Ectodermal cell (in vitro differentiated cells): ENCODE results near the gene UBAC1.
A peak's percentile ranks its signal among the peaks of the same experiment; 100 is the strongest.
"Not testable (repeated sequence)": the region's sequence is repeated elsewhere in the genome, so short reads cannot be mapped to it uniquely, and the experiment has no call there.

Experiments used
- H3K27ac ChIP-seq: 2 replicates; pipeline ENCODE4 v1.7.0; 2013; ENCODE audit warnings: mild to moderate bottlenecking, low read depth, low read length; ENCODE audit not compliant: insufficient read depth, poor library complexity, severe bottlenecking
- H3K27me3 ChIP-seq: 2 replicates; pipeline ENCODE4 v1.7.0; 2013; ENCODE audit warnings: mild to moderate bottlenecking, low read length; ENCODE audit not compliant: insufficient read depth, control insufficient read depth, poor library complexity, severe bottlenecking
- H3K36me3 ChIP-seq: one replicate; pipeline ENCODE4 v1.7.0; 2013; ENCODE audit warnings: low read length; ENCODE audit not compliant: control insufficient read depth, insufficient read depth
- H3K4me1 ChIP-seq: one replicate; pipeline ENCODE4 v1.7.0; 2013; ENCODE audit warnings: low read length; ENCODE audit not compliant: control insufficient read depth, insufficient read depth
- H3K4me3 ChIP-seq: 2 replicates; pipeline ENCODE4 v1.7.0; 2013; ENCODE audit warnings: low read depth, low read length, control low read depth; ENCODE audit not compliant: insufficient read depth
- H3K9me3 ChIP-seq: 2 replicates; pipeline ENCODE4 v1.7.0; 2013; ENCODE audit warnings: mild to moderate bottlenecking, low read length, moderate library complexity; ENCODE audit not compliant: control insufficient read depth
- WGBS, 2 experiments: methylation state at CpG; one replicate each; pipeline ENCODE4 v1.1.7; 2013; ENCODE audit warnings: missing lambda C conversion rate in 2 of 2; 5-methylcytosine and 5-hydroxymethylcytosine counted together

UBAC1 gene

DNA sequence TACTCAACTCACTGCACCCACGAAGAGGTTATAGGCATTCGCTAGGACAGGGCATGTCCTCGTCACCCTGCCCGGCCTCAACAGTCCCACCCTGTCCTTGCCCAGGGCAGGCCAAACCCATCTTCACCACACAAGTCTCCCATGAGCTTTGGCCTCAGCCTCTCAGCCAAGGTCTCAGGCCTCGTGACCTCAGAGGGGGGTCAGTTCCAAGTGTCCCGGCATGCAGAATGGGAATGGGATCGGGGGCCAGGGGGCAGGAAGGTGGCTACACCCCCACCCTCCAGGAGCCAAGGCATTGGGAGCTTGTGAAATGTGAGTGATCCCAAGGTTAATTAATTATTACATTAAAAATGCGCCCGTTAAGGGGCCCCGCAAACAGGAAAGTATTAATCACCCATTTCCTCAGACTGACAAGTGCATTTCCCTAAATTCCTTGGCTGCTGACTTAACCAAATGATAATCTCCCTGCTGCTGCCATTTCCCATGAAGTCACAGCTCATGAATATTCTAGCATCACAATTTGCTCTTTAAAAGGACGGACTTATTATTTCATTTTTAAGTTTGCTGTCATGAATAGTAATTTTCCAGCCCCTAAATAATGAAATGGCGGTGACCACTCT, 8.0 kb upstream of the UBAC1 start:
- Histone ChIP-seq H3K4me1 (peaks cover 13% of the 10 kb centered on the region), H3K4me3 (no peak overlapping the region), H3K9me3 (no peaks in the 10 kb centered on the region), H3K27me3 (no peaks in the 10 kb centered on the region), H3K27ac (no peak overlapping the region), H3K36me3 (no peaks in the 10 kb centered on the region)
- WGBS, 2 experiments, result 83 to 86% methylated on average over 12 of the region's 12 CpGs

DNA sequence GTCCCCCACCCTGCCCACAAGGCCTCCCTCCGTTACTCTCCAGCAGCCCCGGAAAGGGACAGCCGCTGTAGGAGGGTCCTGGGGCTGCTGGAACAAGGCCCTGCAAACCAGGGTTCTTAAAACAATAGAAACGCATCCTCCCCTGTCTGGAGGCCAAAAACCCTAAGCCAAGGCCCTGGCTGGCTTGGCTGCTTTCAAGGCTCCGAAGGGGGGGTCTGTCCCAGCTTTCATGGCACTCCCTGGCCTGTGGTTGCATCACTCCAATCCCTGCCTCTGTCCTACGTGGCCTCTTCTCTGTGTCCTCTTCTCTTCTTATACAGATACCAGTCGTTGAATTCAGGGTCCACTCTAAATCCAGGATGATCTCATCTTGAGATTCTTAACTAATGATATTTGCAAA, 7.4 kb upstream of the UBAC1 start:
- Histone ChIP-seq H3K4me3 (no peak overlapping the region), H3K9me3 (no peaks in the 10 kb centered on the region), H3K27me3 (no peaks in the 10 kb centered on the region), H3K36me3 (no peaks in the 10 kb centered on the region), H3K27ac (no peak overlapping the region), H3K4me1 (peaks cover 13% of the 10 kb centered on the region)
- 70 to 79% methylated on average over 7 of the region's 7 CpGs for WGBS, 2 experiments

DNA sequence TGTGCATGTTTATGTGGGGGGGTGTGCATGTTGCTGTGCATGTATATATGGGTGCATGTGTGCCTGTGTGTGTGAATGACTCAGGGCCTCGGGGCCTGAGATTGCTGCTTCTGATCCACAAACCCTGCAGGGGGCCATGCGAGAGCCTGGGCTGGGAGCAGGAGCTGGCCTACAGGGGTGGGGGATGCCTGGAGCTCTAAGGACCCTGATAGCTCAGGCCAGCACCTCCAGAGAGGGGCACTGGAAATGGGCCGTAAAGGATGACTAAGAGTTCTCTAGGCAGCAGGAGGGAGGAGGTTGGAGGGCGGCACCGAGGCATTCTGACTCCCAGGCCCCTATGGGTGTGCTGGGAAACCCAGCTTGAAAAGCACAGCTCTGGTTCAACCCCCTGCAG, 6.9 kb upstream of the UBAC1 start:
- H3K27ac ChIP-seq, result no peak overlapping the region
- 47% methylated on average over 5 of the region's 5 CpGs for WGBS, 2 experiments

DNA sequence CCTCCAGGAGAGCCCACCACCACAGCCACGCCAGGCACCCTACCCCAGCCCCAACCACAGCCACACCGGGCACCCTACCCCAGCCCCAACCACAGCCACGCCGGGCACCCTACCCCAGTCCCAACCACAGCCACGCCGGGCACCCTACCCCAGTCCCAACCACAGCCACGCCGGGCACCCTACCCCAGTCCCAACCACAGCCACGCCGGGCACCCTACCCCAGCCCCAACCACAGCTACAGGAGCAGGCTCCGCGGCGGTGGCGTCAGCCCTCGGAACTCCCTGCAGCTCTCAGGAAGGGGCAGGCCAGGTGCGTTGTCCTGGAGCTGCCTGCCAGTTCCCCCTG, 5.7 kb upstream of the UBAC1 start:
- H3K27ac ChIP-seq, H3K27me3 ChIP-seq, H3K36me3 ChIP-seq, H3K9me3 ChIP-seq, H3K4me3 ChIP-seq: not testable (repeated sequence)
- peaks cover 13% of the 10 kb centered on the region for H3K4me1 ChIP-seq
- 88 to 91% methylated on average over 16 of the region's 16 CpGs for WGBS, 2 experiments

More for the DNA sequence above, 6.9 kb upstream of the UBAC1 start:
- H3K36me3 ChIP-seq, result no peaks in the 10 kb centered on the region
- H3K4me1 ChIP-seq, result peaks cover 13% of the 10 kb centered on the region
- no peaks in the 10 kb centered on the region for H3K9me3 ChIP-seq
- no peaks in the 10 kb centered on the region for H3K27me3 ChIP-seq
- no peak overlapping the region for H3K4me3 ChIP-seq

DNA sequence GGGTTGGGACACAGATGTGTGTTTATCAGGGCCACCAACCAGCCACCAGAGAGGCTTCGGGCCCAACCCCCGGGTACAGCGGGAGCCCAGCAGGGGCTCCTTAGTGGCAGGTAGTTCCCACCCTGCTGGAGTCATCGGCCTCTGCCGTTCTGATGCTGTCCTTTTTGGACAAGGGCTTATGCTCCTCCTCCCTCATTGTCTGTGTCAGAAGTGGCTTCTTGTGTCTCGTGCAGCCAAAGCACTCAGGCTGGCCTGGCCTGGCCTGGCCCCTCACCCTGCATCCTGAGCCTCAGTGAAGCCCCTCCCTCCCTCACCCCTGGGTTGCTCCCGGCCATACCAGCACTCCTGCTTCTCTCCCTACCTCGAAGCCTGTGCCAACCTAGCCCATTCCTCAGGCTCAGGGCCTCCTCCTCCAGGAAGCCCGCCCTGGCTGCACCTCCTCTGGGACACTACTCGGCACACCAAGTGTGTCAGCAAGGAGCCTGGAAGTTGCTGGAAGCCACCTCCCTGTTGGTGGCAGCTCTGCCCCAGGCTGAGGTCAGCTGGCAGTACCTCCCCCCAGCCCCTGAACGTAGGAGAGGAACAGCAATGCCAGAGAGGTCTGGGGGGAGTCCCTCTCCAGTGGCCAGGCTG, 4.1 kb upstream of the UBAC1 start:
- WGBS, 2 experiments, result 49 to 58% methylated on average over 11 of the region's 11 CpGs
- H3K27me3 ChIP-seq, result peaks cover 3% of the 10 kb centered on the region
- H3K9me3 ChIP-seq, result no peaks in the 10 kb centered on the region
- H3K4me1 ChIP-seq, result peaks cover 14% of the 10 kb centered on the region
- no peaks in the 10 kb centered on the region for H3K36me3 ChIP-seq
- no peak overlapping the region for H3K4me3 ChIP-seq
- H3K27ac ChIP-seq, result no peak overlapping the region

DNA sequence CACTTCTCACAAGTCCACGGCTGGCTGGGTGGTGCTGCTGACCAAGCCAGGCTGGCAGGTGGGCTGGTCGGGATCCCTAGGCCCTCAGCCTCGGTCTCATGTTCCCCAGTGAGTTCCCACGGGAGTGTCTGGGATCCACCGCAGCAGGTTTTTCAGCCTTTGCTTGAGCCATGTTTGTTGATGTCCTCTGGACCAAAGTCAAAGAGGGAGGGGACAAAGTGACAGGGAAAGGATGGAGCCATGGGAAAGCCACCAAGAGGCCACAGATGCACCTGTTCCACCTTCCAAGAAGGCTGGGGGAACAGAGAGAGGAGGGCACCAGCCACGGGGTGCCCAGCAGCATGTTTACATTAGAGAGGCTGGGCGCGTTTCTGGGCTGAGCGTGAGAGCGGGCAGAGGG, 2.8 kb upstream of the UBAC1 start:
- Histone ChIP-seq H3K27me3 (peaks cover 3% of the 10 kb centered on the region), H3K4me1 (peaks cover 18% of the 10 kb centered on the region), H3K27ac (no peak overlapping the region), H3K4me3 (no peak overlapping the region), H3K9me3 (no peaks in the 10 kb centered on the region), H3K36me3 (no peaks in the 10 kb centered on the region)
- WGBS, 2 experiments, result 88 to 92% methylated on average over 10 of the region's 10 CpGs

DNA sequence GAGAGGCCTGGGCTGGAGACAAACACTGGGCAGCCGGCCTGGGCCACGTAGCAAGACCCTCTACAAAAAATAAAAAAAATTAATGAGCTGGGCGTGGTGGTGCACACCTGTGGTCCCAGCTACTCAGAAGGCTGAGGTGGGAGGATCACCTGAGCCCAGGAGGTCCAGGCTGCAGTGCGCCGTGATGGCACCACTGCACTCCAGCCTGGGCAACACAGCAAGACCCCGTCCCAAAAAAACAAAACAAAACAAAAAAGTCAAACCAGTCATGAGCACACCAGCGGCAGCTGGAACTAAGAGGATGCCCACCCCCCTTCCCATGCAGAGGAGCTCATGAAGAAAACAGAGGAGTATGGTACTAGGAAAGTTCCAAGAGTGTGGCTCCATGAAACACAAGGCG, 2.2 kb upstream of the UBAC1 start:
- H3K4me1 ChIP-seq, result peaks cover 18% of the 10 kb centered on the region
- WGBS, 2 experiments, result 82 to 87% methylated on average over 8 of the region's 8 CpGs
- H3K27me3 ChIP-seq, result peaks cover 3% of the 10 kb centered on the region
- no peak overlapping the region for H3K4me3 ChIP-seq
- no peaks in the 10 kb centered on the region for H3K36me3 ChIP-seq
- H3K9me3 ChIP-seq, result no peaks in the 10 kb centered on the region
- no peak overlapping the region for H3K27ac ChIP-seq

DNA sequence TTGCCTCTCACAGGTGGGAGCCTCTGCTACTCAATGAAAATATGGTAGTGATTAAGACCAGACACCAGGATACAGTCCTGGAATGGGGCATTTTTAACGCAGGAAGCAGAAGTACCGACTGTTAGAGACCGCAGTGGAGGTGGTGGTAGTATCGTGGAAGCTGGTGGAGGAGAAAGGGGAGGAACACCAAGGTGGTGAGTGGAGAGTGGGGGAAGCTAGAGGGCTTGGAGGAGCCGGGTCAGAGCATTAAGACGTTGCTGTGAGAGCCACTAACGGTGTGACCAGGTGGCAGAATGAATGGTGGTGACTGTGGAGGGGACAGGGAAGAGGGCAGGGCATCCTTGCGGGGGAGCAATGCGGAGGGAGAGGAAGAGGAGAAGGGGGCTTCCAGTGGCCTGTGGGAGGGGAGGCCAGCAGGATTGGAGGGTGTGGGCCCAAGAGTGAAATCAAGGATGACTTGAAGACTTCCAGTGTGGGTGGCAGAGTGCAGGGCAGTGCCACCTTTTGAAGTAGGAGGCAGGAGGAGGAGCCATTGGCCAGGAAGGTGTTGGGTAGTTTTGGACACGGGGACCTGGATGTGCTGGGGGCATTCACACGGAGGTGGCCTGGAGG, 1.6 kb upstream of the UBAC1 start:
- no peak overlapping the region for H3K27ac ChIP-seq
- H3K36me3 ChIP-seq, result no peaks in the 10 kb centered on the region
- no peak overlapping the region for H3K4me3 ChIP-seq
- WGBS, 2 experiments, result 81 to 86% methylated on average over 11 of the region's 11 CpGs
- no peaks in the 10 kb centered on the region for H3K9me3 ChIP-seq
- H3K4me1 ChIP-seq, result peaks cover 14% of the 10 kb centered on the region
- H3K27me3 ChIP-seq, result peaks cover 3% of the 10 kb centered on the region

DNA sequence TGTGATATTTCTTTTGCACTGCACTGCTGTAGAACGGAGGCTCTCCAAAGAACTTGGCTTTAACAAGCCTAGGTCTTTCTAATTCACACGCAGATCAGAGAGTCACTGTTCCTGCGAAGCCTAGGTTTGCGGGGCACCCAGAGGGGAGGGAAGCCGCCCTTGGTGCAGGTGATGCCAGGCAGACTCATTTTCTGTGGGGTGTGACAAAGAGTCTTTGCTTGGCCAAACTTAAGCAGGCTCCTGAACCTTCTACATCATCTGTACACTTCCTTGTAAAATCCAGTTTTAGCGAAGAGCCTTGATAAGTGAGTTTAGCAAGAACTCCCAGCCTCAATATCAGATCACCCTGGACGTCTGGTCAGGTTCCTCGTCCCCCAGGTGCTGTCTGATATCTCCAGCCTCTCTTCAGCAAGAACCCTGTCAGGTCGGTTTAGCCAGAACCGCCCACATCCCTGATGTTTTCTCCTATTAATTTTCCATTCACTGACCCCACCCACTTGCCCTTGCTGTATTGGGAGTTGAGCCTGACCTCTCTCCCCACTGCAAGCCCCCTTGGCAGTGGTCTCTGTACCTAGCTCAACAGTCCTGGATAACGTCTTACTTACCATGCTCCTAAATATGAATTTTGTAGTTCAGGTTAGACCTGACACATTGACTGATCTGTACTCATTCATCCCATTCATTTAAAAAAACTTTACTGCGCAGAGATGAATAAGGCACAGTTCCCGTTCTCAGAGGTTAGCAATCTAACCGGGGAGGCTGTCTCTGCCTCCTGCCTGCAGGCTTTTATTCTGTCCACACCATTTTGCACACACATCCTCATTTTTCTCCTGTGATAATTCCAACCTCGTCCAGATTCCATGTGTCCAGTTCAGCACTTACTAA, 880 bp upstream of the UBAC1 start:
- Histone ChIP-seq H3K27me3 (peaks cover 3% of the 10 kb centered on the region), H3K27ac (no peak overlapping the region), H3K36me3 (no peaks in the 10 kb centered on the region), H3K4me3 (peak overlapping the region; percentile 22), H3K9me3 (no peaks in the 10 kb centered on the region), H3K4me1 (peaks cover 12% of the 10 kb centered on the region)
- 65 to 66% methylated on average over 15 of the region's 15 CpGs for WGBS, 2 experiments
